GM10266 (cell line): ENCODE measurements around the gene ADGRB2.

Source experiments
- DNase-seq: peaks from one replicate; pipeline ENCODE4 v3.0.0; 2012; ENCODE audit errors: extremely low spot score
- CTCF ChIP-seq: IDR thresholded peaks from 2 replicates; pipeline ENCODE4 v1.5.1; 2012; ENCODE audit warnings: mild to moderate bottlenecking, low read depth; ENCODE audit not compliant: control insufficient read depth, insufficient read depth; ENCODE audit errors: missing control alignments

Gene ADGRB2

GRCh38 chr1:31694069-31694963 is 69.8 kb downstream of the ADGRB2 start:
- no peak for TF ChIP-seq CTCF
- no peak for DNase-seq

- TF ChIP-seq CTCF: no peak
Observed at GRCh38 chr1:31693231-31693630, 70.9 kb downstream of the ADGRB2 start.

GRCh38 chr1:31691951-31692350 is 72.2 kb downstream of the ADGRB2 start:
- no peak for DNase-seq
- TF ChIP-seq CTCF: no peak

More at GRCh38 chr1:31693231-31693630, 70.9 kb downstream of the ADGRB2 start:
- no peak for DNase-seq

GRCh38 chr1:31691446-31691845 is 72.7 kb downstream of the ADGRB2 start:
- no peak for DNase-seq
- TF ChIP-seq CTCF: no peak

- no peak for DNase-seq
- TF ChIP-seq CTCF: no peak
Observed at GRCh38 chr1:31690921-31691320, 73.2 kb downstream of the ADGRB2 start.

- TF ChIP-seq CTCF: no peak
- DNase-seq: no peak
Observed at GRCh38 chr1:31689854-31690253, 74.3 kb downstream of the ADGRB2 start.

- DNase-seq: no peak
- no peak for TF ChIP-seq CTCF
Observed at GRCh38 chr1:31689379-31689778, 74.8 kb downstream of the ADGRB2 start.
